Measurements from ENCODE around the gene TMA7B. TPM values are rescaled to one million over a fixed set of nuclear protein-coding genes. Genes with fewer than 3 reads are reported as not detected.

Gene TMA7B
- total and polyA plus RNA-seq, 2 of the 4 experiments (the other 2 are of a cell fraction) = not detected

DNA sequence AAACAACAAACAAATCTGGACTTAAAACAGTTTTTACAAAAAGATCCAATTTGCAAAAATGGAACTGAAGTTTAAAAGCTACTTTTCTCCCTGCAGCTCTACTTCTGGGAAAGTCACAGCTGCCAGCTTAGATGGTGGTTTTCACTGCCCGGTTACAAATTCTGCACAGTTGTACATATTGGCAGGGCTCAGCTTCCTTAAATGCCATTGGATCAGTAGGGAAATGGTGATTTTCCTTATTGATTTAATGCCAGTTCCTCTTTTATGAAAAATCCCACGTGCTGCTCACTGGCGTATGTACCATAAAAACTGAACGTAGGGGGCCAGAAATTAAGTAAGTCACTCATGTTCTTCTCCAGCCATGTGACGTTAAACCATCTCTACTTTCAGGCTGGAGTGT, 36.5 kb upstream of the TMA7B start:
- Histone ChIP-seq H3K18ac (ENCODE audit: low read depth, low read length) (no peak overlapping the region), H3K4me2 (ENCODE audit: low read depth, low read length) (no peak overlapping the region), H2AK5ac (ENCODE audit: low read depth, low read length) (no peak overlapping the region), H3K27ac (ENCODE audit: insufficient read depth, low read length) (no peak overlapping the region), H3K23ac (ENCODE audit: low read depth, low read length) (no peak overlapping the region), H3K79me1 (ENCODE audit: low read depth in 1 of 2, low read length in 2 of 2) (no peaks in the 10 kb centered on the region), H3K14ac (replicated peaks; ENCODE audit: low read depth, low read length) (no peak overlapping the region), H2BK20ac (ENCODE audit: low read depth, low read length) (no peak overlapping the region), H3K4ac (ENCODE audit: low read depth, low read length) (no peak overlapping the region), H3K9me1 (ENCODE audit: insufficient read depth, low read length) (no peaks in the 10 kb centered on the region; the same call in 1 of the 2 replicates), H3K9me3 (ENCODE audit: control insufficient read depth, insufficient read depth, low read length) (no peaks in the 10 kb centered on the region), H3K27me3 (ENCODE audit: control insufficient read depth, insufficient read depth, low read length) (peaks cover 76% of the 10 kb centered on the region), H3K56ac (ENCODE audit: extremely low read depth, insufficient read depth, low read length) (no peak overlapping the region), H3K4me1 (ENCODE audit: control insufficient read depth, insufficient read depth, low read length) (no peaks in the 10 kb centered on the region), H4K5ac (ENCODE audit: low read depth, low read length) (no peak overlapping the region), H2BK15ac (ENCODE audit: low read depth, low read length) (no peak overlapping the region), H3K4me3 (ENCODE audit: insufficient read depth, low read depth, low read length) (no peak overlapping the region), H3K36me3 (ENCODE audit: control insufficient read depth, insufficient read depth, low read length) (no peaks in the 10 kb centered on the region), H4K91ac (ENCODE audit: insufficient read depth, low read depth, low read length) (no peak overlapping the region), H2BK120ac (ENCODE audit: low read depth, low read length) (no peak overlapping the region), H2AFZ (replicated peaks; ENCODE audit: low read length, poor library complexity) (no peak overlapping the region), H4K20me1 (ENCODE audit: insufficient read depth, low read length) (no peaks in the 10 kb centered on the region), H2AK9ac (replicated peaks; ENCODE audit: low read depth, low read length, poor library complexity) (no peak overlapping the region), H2BK5ac (ENCODE audit: low read depth, low read length, poor library complexity, severe bottlenecking) (no peak overlapping the region), H3K9ac (ENCODE audit: low read depth, low read length) (no peak overlapping the region), H4K8ac (ENCODE audit: low read depth in 2 of 2, low read length in 2 of 2) (no peak overlapping the region)
- BruUV-seq (replicated peaks) = no TSS peak
- DNase-seq (no peak), ATAC-seq (ENCODE audit: low read depth) (no peak)
- TF ChIP-seq CHD1 (IDR thresholded peaks at IDR 0.05; ENCODE audit: low read depth, low read length) (no peak), POLR2A (IDR thresholded peaks at IDR 0.05; ENCODE audit: low read depth, low read length) (no peak), FOS (IDR thresholded peaks at IDR 0.05; ENCODE audit: low read depth, low read length) (no peak), RFX5 (IDR thresholded peaks at IDR 0.05; ENCODE audit: low read depth, low read length) (no peak), RCOR1 (IDR thresholded peaks at IDR 0.05; ENCODE audit: insufficient replicate concordance, low read length) (no peak), NFE2L2 (IDR thresholded peaks at IDR 0.05; ENCODE audit: low read depth, low read length) (no peak), RAD21 (IDR thresholded peaks at IDR 0.05; ENCODE audit: low read length) (no peak), MXI1 (IDR thresholded peaks at IDR 0.05; ENCODE audit: borderline replicate concordance, low read depth, low read length) (no peak), SMC3 (IDR thresholded peaks at IDR 0.05; ENCODE audit: low read depth, low read length) (no peak), BHLHE40 (IDR thresholded peaks at IDR 0.05; ENCODE audit: low read depth, low read length) (no peak), MAZ (IDR thresholded peaks at IDR 0.05; ENCODE audit: borderline replicate concordance, low read depth, low read length) (no peak), CEBPB (IDR thresholded peaks at IDR 0.05; ENCODE audit: low read depth, low read length) (no peak), MAFK (IDR thresholded peaks at IDR 0.05; ENCODE audit: low read depth, low read length) (no peak)
- TF ChIP-seq, protein P1, sequence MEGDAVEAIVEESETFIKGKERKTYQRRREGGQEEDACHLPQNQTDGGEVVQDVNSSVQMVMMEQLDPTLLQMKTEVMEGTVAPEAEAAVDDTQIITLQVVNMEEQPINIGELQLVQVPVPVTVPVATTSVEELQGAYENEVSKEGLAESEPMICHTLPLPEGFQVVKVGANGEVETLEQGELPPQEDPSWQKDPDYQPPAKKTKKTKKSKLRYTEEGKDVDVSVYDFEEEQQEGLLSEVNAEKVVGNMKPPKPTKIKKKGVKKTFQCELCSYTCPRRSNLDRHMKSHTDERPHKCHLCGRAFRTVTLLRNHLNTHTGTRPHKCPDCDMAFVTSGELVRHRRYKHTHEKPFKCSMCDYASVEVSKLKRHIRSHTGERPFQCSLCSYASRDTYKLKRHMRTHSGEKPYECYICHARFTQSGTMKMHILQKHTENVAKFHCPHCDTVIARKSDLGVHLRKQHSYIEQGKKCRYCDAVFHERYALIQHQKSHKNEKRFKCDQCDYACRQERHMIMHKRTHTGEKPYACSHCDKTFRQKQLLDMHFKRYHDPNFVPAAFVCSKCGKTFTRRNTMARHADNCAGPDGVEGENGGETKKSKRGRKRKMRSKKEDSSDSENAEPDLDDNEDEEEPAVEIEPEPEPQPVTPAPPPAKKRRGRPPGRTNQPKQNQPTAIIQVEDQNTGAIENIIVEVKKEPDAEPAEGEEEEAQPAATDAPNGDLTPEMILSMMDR (conservative IDR thresholded peaks at IDR 0.05; ENCODE audit: low read depth, low read length) = no peak
- TF ChIP-seq, protein P2, sequence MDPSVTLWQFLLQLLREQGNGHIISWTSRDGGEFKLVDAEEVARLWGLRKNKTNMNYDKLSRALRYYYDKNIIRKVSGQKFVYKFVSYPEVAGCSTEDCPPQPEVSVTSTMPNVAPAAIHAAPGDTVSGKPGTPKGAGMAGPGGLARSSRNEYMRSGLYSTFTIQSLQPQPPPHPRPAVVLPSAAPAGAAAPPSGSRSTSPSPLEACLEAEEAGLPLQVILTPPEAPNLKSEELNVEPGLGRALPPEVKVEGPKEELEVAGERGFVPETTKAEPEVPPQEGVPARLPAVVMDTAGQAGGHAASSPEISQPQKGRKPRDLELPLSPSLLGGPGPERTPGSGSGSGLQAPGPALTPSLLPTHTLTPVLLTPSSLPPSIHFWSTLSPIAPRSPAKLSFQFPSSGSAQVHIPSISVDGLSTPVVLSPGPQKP (IDR thresholded peaks at IDR 0.05; ENCODE audit: borderline replicate concordance, low read depth, low read length) = no peak
- TF ChIP-seq, protein P3, sequence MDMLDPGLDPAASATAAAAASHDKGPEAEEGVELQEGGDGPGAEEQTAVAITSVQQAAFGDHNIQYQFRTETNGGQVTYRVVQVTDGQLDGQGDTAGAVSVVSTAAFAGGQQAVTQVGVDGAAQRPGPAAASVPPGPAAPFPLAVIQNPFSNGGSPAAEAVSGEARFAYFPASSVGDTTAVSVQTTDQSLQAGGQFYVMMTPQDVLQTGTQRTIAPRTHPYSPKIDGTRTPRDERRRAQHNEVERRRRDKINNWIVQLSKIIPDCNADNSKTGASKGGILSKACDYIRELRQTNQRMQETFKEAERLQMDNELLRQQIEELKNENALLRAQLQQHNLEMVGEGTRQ (IDR thresholded peaks at IDR 0.05; ENCODE audit: low read depth, low read length) = no peak
- dilution Hi-C loops (cut with HindIII; ENCODE audit: low sequenced_read_pairs, unreplicated experiment) (no loop called here), in situ Hi-C loops (cut with MboI; ENCODE audit: low sequenced_read_pairs) (no loop called here), intact Hi-C loops (cut with micrococcal nuclease) (no loop called here)
- CTCF ChIA-PET = interaction anchor here (1.0 kb wide), 1 partner anchor 12 kb away, joined by 3 read pairs; no protein-coding TSS in a partner anchor
- WGBS, 2 experiments (ENCODE audit: extremely low coverage in 2 of 2, insufficient read length in 1 of 2) = no CpG with 5 or more reads among the region's 5 CpGs
- POLR2A ChIA-PET (ENCODE audit: unreplicated experiment) = no interaction called here
